Measurements from ENCODE around the gene SCN4A.

SCN4A gene

DNA sequence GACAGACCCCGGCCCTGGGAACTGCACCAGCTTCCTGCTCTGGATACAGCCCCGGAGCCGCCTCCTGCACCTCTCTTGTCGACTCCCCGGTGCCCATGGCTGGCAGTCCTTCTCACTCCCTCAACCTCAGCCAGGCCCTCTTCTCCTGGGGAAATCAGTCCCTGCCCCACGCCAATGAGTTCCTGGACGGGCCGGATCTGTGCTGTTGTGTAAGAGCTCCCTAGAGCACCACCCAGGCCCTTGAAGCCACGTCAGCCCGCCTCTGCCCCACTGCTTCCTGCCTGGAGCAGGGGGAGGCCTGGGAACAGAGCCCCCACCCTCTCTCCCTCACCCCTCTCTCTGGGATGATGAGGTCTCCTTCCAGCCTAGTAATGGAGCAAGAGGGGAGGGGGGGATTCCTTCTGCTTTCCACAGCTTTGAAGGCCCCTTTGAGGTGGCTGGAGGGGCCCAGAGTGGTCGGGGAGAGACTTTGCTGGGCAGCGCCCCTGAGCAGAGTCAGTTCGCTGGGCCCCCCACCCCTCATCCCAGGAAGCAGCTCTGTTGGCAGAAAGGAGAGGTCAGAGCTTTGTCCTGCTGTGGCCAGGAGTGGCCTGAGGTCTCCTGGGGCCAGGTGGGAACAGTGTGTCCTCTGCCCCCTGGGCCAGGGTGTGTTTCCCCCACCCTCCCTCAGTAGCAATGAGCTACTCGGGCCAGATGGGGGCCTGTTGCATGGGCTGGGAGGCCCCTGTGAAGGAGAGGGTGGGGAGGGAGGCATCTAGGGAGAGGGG lies 29.2 kb upstream of the SCN4A start:
- DNase-seq (ENCODE audit: low read depth) = no peak

DNA sequence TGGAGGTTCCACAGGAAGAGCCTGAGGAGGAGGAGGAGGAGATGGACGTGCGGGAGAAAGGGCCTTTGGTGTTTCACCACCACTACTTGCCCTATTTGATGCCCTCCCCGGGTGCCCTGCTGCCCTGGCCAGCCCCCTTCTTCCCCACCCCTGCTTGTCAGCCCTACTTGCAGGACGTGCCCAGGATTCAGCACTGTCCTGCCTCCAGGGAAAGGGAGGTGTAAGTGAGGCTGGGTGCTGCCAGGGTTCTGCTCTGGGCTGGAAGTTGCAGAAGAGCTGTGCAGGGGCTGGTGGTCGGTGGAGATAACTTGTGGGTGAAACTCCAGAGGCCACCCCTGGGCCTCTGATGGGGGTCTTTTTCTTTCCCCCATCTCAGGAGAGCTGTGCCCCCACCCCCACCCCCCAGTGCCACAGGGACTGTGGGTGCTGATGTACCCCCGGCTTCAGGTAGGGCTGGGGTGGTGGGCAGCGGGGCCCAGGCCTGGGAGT lies 28.4 kb upstream of the SCN4A start:
- no peak for DNase-seq (ENCODE audit: low read depth)

DNA sequence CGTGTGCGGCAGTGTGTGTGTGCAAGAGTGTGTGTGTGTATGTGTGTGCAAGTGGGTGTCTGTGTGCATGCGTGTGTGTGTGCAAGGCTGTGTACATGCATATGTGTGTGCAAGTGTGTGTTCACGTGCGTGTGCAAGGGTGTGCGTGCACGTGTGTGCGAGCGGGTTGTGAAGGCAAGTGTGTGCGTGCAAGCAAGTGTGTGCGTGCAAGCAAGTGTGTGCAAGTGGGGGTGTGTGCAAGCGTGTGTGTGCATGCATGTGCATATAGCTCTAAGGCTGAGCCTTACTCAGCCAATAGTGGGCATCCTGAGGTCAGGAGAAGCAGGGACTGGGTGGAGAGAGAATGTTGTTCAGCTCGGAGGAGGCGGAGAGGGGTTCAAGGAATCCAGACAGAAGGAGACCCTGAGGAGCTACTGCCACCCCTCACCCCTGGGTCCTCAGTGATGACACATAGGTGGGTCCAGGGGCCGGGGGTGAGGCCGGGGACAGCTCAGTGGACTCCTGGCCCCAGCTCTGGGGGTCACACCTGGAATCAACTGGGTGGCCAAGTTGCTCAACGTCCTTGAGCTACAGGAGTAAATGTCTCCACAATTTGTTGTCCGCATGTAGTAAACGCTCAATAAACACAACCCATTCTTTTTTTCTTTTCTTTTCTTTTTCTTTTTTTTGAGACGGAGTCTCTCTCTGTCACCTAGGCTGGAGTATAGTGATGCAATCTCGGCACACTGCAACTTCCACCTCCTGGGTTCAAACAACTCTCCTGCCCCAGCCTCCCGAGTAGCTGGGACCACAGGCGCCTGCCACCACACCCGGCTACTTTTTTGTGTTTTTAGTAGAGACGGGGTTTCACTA lies 27.2 kb upstream of the SCN4A start:
- DNase-seq (ENCODE audit: low read depth) = no peak

DNA sequence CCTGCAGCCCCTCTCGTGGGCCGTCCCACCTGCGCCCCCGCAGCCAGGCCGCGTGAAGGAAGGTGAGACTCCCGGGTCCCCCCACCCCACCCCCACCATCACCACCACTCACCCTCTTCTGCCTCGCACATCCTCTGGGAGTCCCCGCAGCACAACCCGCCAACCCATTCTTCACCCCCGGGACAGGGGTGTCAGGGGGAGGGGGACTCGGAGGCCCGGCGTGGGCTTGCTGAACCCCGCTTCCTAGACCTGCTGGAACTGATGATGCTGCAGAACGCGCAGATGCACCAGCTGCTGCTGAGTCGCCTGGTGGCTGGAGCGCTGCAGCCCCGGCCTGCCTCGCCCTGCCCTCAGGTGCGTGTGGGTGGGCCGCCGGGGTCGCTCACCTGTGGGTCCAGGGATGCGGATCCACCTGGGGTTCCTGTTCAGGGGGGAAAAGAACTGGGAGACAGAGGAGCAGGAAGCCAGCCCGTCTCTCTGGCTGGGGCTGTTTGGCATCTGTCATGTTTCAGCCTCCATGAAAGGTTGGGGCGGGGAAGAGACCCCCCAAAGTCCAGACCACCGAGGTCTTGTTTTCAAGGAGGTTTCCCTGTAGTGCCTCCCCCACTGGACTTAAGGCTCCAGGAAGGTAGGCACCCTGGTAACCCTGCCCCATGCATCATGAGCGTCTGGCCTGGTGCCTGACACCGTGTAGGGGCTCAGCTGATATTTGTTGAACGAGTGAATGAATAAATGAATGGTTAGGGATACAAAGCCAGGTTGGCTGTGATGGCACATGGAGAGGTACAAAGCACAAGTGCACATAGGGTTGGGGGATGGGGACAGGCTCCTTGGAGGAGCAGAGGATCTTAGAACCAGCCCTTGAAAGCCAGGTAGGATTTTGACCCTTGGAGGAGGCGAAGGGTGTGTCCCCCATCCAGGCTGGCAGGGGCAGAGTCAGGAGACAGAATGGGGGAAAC lies 26.3 kb upstream of the SCN4A start:
- DNase-seq (ENCODE audit: low read depth) = no peak

DNA sequence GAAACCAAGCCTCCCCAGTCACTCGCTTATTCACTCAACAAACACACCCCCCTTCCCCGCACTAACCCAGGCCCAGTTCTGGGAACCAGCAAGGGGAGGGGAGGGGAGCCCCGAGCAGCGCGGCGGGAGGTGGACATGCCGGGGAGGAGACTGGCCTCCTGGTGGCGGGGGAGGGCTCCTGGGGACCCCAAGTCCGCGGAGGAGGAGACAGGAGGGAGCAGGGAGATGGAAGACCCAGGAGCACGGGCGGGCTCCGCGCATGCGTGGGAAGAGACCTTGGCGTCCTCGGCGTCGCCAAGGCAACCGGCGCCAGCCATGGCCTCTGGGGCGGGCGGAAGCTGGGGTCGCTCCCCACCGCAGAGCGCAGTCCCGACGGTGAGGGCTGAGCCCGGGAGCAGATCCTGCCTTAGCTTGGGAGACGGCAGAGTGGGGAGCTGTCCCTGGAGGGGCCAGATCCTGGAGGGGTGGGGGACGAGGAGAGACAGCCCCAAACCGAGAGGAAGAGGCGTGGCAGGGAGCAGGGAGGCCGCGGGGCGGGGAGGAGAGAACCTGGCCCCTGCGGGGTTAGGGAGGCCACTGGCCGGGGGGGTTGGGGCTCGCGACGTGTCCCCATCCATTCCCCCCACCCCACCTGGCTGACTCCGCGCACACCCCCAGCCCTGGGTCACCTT lies 25.5 kb upstream of the SCN4A start, which contains the start of gene PRR29:
TSS of gene PRR29 (plus strand) at position 302 of the 671 bp plus-strand sequence. CDS start at position 316, 14 bp downstream.
- DNase-seq (ENCODE audit: low read depth) = peak; percentile 62

DNA sequence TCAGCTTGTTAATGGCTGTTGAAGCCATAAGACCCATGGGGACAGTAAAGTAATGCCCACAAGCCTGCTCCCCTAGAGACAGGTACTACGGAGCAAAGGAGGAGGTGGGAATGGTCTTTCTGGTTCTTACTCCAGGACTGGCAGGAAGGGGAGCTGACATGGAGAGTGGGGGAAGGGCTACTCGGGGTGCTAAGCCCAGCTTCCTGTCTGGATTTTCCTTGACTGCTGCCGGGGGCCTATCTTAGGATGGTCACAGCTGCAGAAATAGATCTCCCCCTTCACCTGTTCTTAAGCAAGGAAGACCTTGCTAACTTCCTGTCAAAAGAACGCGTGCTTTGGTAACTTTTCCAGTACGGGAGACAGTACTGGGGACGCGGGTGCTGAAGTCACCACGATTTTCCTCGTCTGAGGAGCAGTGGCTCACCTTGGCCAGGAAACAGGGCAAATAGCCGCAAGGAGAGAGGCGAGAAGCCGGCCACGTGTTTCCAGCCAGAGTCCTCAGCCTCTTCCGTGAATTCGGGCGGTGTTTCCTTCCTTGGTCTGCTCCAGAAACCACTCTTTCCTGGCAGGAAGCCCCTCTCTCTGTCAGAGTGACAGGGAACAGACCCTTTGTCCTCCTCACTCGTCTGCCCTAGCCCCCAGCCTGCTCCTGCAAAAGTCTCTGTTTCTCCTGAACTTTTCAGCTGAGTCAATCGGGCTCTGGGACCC lies 24.8 kb upstream of the SCN4A start:
- DNase-seq (ENCODE audit: low read depth) = no peak

DNA sequence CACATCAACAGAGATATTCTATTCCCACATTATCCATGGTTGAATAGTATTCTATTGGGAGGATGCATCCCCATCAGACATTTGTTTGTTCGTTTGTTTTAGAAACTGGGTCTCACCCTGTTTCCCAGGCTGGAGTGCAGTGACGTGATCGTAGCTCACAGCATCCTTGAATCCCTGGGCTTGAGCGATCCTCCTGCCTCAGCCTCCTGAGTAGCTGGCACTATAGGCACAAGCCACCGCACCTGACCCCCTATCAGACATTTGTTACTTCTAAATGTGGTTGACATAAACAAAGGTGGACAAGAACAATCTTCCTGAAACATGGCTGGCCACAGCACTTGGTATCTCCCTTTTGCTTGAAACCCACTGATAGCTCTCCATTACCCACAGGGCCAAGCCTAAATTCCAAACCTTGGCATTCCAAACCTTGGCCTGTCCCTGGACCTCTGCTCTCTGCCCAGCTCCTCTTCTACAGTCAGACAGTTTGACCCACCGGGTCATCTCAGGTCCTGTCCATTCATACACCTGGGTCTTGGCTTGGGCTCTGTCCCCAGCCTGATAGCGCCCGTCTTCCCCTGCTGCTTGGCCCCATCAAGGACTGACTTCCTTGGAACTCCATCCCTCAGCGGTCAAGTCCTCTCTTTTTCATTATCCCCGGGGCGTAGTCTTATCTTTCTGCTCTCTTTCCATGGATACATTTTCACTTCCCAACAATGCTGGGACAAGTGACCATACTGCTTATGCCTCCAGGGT lies 23.9 kb upstream of the SCN4A start:
- DNase-seq (ENCODE audit: low read depth) = no peak

DNA sequence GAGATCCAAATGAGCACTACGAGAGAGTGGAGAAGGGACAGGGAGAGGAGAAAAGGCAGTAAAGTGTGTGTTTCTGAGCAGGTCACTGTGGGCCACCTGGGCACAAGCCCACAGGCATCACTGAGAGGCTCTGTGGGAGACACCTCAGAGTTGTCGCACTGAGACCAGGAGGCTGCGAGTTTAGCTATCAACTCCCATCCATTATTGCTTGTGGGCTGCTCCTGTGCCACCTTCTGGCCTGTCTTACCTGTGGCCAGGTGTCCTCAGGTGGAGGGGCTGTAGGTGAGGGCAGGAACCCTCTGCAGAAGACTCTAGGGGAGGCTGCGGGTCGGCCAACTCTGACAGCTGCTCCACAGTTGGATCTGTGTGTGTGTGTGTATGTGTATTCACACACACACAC lies 22.9 kb upstream of the SCN4A start:
- DNase-seq (ENCODE audit: low read depth) = no peak

DNA sequence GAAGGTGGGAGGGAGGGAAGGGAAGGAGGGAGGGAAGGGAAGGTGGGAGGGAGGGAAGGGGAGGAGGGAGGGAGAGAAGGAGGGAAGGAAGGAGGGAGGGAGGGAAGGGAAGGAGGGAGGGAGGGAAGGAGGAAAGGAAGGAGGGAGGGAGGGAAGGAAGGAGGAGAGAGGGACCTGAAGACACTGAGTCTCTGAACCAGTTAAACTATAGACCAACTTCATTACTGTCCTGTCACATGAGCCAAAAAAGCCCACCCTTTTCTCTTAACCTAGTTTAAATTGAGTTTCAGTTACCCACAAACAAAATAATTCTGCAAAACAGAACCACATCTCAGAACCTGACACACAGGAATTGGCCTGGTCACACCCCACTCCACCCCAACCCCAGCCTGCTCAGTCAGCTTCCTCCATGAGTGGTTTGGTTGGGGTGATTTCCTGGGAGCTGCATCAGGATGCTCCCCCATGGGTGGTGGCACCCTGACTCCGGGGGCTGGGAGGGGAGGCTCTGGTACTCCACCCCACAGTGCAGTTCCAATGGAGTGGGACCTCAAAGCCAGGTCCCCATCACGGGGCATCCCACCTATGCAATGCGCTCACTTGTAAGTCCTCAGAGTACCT lies 20.8 kb upstream of the SCN4A start:
- no peak for DNase-seq (ENCODE audit: low read depth)

DNA sequence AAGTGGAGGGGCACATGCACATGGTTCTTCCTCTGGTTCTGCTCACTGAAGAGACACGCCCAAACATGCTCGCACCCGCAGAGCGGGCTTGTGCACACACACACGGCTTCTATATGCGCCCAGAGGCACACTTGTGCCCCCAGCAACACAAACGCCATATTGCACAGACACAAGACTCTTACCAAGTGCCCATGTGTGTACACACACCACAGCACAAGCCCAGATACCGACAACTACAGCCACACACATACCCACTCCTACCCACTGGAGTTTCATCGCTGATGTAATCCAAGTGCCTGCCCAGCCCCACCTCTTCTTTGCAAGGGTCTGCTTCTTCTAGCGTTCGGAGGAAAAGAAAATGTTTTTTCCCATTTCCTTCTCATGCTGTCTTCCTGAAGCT lies 18.9 kb upstream of the SCN4A start:
- no peak for DNase-seq (ENCODE audit: low read depth)

DNA sequence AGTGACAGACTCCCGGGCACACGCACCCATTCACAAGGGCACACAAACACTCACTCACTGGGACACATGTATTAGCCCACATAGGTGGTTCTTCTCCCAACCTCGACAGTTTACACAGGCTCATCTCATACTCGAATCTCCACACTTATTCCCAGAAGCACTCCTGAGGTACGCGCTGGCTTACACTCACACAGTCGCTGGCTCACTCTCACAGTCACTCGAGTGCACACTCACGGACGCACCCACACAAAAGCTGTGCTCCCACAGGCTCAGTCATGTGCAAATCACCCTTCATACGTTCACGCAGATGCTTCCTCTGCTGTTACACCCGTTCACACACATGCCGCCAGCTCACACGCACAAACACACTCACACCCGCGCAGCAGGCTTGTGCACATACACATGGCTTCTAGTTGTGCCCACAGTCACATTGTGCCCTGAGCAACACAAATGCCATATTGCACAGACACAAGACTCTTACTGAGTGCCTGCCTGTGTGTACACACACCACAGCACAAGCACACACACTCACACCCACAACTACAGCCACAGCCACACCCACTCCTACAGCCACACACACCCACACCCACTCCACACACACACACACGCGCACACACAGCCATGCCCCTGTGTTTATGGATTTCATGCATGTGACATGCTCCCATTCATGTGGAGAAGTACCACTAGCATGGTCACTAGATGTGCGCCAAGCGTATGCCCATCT lies 17.1 kb upstream of the SCN4A start:
- no peak for DNase-seq (ENCODE audit: low read depth)

DNA sequence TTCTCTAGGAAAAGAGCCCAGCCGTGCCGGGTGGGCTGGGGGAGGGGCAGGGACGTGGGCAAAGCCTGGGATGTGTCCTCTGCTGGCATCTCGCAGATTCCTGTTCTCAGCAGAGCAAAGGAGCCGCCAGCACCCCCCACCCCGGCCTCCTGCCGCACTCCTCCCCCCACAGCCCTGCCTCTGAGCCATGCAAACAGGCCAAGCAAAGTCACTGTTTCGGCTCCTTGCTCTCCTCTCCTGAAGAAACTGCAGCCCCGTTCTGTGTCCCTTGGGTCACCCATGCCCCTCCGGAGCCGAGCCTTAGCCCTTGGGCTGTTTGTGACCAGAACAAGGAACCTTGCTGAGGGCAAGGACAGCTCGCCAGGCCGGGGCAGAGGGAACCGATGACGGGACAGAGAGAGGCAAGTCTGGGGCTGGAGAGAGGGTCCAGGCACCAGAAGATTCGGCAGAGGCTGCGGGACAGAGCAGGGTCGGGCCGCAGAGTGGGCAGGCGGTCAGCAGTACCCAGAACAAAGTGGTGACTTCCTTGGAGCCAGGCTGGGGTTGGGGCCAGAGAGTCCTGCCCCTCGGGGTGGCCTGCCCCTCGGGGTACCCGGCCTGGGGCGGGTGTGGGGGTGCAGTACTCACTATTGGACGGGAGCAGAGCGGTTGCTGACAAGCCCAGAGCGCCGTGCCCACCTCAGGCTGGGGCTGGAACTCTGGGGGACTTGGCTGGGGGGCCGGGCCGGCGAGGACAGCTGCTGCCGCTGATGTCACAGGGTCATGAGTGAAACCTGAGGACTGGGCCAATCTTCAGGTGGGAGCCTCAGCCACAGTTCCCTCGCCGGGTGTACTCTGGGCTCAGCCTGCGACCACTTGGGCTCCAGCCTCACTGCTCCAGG lies 16.3 kb upstream of the SCN4A start:
- DNase-seq (ENCODE audit: low read depth) = no peak

DNA sequence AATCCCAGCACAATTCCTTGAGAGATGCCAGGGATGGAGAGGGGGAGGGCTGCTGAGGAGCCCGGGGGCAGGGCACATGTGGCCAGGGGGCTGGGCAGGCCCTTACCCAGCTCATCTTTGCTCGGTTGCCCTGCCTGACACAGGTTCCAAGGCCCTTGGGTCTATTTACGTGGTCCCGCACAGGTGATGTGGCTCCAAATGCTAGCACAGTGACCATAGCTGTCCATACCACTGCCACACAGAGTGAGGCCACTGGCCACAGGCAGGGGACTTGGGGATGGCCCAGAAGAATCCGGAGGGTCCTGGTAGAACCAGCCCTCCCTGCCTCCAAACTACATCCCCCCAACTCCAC lies 15.4 kb upstream of the SCN4A start:
- DNase-seq (ENCODE audit: low read depth) = no peak

DNA sequence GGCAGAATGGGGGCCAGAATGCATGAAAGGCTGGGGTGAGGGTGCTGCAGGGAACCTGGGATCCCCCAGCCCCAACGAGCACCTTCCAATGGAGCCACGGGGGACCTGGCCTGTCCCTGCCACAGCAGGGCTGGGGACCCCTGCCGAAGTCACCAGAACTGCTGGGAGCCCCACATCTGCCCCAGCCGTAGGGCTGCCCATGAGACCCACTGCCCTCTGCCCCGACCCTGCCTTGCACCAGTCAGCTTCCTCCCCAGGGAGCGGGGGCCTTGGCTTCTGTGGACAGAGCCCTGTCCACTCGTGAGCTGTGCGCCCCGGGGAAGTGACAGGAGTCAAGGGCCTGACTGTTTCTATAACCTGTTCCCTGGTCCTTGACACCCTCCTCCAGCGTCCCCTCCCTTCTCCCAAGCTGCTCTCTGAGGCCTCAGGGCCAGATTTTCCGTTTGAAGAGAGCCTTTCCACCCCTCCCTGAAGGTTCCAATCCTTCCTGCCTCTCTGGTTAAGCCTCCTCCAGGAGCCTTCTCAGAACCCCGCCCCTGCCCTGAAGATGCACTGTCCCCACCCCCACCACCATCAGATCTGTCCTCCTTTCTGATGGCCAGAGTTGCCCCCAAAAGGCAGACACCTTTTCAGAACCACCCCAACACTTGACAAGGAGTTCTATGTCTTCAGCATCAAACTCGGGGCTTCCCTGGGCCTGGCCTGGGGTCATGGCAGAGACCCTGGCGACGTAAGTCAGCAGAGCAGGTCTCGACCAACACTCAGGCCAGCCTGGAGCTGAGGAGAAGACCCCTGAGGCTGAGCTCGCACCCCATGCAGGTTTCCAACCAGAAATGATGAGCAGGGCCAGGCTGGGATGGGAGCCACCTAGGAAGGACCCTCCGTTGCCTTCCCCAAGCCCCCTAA lies 14.8 kb upstream of the SCN4A start:
- no peak for DNase-seq (ENCODE audit: low read depth)

DNA sequence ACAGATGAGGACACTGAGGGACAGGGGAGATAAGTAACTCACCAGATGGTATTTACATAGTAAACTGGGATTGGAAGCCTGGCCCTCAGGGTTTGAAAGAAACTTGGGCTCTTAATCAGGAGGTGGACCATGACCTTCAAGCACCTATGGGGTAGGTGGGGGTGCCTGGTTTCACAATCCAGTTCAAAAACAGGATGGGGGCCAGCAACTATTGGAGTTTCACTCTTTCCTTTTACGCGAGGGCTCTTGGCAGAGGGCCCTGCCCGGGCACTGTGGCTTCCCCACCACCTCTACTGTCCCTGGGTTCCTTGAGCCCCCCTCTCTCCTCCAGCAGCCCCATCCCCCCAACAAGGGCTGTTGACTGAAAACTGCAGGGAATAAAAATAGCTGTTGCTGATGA lies 14.1 kb upstream of the SCN4A start:
- no peak for DNase-seq (ENCODE audit: low read depth)

DNA sequence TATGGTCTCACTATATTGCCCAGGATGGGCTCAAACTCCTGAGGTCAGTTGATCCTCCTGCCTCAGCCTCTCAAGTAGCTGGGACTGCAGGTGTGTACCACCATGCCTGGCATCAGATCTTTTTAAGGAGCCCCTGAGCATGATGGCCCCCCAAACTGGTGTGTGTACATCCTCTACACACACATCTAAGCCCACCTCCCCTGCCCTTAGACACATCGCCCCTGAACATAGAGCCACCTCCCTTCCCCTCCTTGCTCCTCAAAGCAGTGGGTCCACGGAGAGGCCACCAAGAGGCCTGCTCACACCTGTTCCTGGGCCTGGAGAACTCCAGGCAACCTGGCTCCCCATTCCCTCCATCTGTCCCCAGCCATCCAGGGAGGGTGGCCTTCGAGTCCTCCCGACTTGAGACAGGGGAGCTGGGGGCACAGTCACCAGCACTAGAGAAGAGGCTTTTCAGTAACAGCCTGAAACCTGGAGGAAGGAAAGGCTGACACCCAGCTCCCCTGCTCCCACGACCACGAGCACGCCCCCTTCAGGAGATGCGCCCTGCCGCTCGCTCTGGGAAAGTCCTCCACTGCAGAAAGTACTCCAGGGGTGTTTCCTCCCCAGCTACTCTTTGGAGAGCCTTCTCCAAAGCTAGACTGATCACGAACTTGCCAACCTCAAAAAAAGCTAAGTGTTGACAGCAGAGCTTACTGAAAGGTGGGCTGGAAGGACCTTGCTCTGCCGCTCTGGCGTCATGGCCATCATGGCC lies 12.8 kb upstream of the SCN4A start:
- no peak for DNase-seq (ENCODE audit: low read depth)

All from activated T-cell treated with anti-CD3 and anti-CD28 coated beads for 1 hour (primary cell).